GM23338 (cell line): Measurements from ENCODE around the gene UTP4.

Experiments used
- CREB1 ChIP-seq: fragments of 250-450 bp; sonication (Bioruptor Pico); IDR thresholded peaks from 2 replicates; pipeline ENCODE4 v1.5.0; 2020; ENCODE audit warnings: low read depth, mild to moderate bottlenecking, moderate library complexity
- EZH2 ChIP-seq: fragments of 200-600 bp; sonication (generic); IDR thresholded peaks from one replicate; pipeline ENCODE4 v1.8.0; 2017; ENCODE audit warnings: antibody characterized with exemption, mild to moderate bottlenecking, low read depth; ENCODE audit not compliant: unreplicated experiment
- JUNB ChIP-seq: IDR thresholded peaks from one replicate; pipeline ENCODE4 v1.6.1; 2016; ENCODE audit warnings: antibody characterized with exemption; ENCODE audit not compliant: unreplicated experiment
- POLR2AphosphoS5 ChIP-seq: IDR thresholded peaks from 2 replicates; pipeline ENCODE4 v1.6.1; 2016; ENCODE audit warnings: antibody characterized with exemption, low read depth
- TF ChIP-seq, protein P1 (sequence below), 2 experiments: fragments of 200-600 bp in 1 of 2; sonication (generic) in 1 of 2; conservative IDR thresholded peaks; 2 replicates each; pipeline versions ENCODE4 v1.5.1 to v1.6.1; 2016 to 2017; ENCODE audit warnings: antibody characterized with exemption in 2 of 2, low read depth in 2 of 2, mild to moderate bottlenecking in 2 of 2, moderate library complexity in 1 of 2

DNA sequence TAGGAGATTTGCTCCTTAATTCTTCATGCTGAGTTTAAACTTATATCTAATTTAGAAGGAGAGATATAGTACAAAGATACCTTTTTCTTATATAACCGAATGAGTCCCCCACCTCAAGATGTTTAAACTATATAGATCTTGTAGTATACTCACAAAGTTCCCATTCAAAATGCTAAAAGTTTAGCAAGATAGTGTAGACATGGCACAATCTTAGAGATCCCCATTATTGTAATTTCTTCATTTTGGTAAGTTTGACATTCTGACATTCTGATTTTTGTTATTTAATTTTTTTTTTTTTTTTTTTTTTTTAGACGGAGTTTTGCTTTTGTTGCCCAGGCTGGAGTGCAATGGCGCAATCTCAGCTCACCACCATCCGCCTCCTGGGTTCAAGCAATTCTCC, 77.3 kb downstream of the UTP4 start:
- TF ChIP-seq, protein P1, sequence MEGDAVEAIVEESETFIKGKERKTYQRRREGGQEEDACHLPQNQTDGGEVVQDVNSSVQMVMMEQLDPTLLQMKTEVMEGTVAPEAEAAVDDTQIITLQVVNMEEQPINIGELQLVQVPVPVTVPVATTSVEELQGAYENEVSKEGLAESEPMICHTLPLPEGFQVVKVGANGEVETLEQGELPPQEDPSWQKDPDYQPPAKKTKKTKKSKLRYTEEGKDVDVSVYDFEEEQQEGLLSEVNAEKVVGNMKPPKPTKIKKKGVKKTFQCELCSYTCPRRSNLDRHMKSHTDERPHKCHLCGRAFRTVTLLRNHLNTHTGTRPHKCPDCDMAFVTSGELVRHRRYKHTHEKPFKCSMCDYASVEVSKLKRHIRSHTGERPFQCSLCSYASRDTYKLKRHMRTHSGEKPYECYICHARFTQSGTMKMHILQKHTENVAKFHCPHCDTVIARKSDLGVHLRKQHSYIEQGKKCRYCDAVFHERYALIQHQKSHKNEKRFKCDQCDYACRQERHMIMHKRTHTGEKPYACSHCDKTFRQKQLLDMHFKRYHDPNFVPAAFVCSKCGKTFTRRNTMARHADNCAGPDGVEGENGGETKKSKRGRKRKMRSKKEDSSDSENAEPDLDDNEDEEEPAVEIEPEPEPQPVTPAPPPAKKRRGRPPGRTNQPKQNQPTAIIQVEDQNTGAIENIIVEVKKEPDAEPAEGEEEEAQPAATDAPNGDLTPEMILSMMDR (conservative IDR thresholded peaks at IDR 0.05; ENCODE audit: low read depth in 2 of 2), result no peak
- TF ChIP-seq EZH2, result no peak
- no peak for TF ChIP-seq CREB1 (CRISPR knock-in tag)
- no peak for TF ChIP-seq POLR2AphosphoS5
- TF ChIP-seq JUNB, result no peak
